Activated CD4-positive, alpha-beta T cell treated with anti-CD3 and anti-CD28 coated beads, Interleukin-2, amount 10 ng/mL, durations not matched to agents 24 days and 14 days (primary cell): Measurements from ENCODE around the gene PRPF6. TPM values are rescaled to one million over a fixed set of nuclear protein-coding genes. Genes with fewer than 3 reads are reported as not detected.
A peak's percentile ranks its signal among the peaks of the same experiment; 100 is the strongest.
"Not testable (repeated sequence)": the region's sequence is repeated elsewhere in the genome, so short reads cannot be mapped to it uniquely, and the experiment has no call there.

ENCODE experiments used
- DNase-seq: peaks from one replicate; pipeline ENCODE4 v3.0.0; 2022
- H3K27ac Mint-ChIP-seq: one replicate; pipeline ENCODE4 v1.8.0; 2022; ENCODE audit warnings: mild to moderate bottlenecking, mixed read lengths
- H3K27me3 Mint-ChIP-seq: one replicate; pipeline ENCODE4 v1.8.0; 2022; ENCODE audit warnings: mixed read lengths
- H3K36me3 Mint-ChIP-seq: one replicate; pipeline ENCODE4 v1.8.0; 2022; ENCODE audit warnings: low read depth, mild to moderate bottlenecking, mixed read lengths
- H3K4me1 Mint-ChIP-seq: one replicate; pipeline ENCODE4 v1.8.0; 2021; ENCODE audit warnings: mixed read lengths
- H3K4me3 Mint-ChIP-seq: one replicate; pipeline ENCODE4 v1.8.0; 2022; ENCODE audit warnings: mild to moderate bottlenecking, moderate library complexity, mixed read lengths
- H3K9me3 Mint-ChIP-seq: one replicate; pipeline ENCODE4 v1.8.0; 2021; ENCODE audit warnings: mixed read lengths
- intact Hi-C: fragments of 100-400 bp; cut with micrococcal nuclease; formaldehyde crosslinking; loops from one replicate; pipeline ENCODE4 v1.15.1; 2023
- total RNA-seq: library from RNA; stranded (reverse); gene quantifications from 2 replicates; pipeline ENCODE4 v1.2.3, GENCODE V29; 2022

Gene PRPF6
- total RNA-seq, 1 donor from 2014 or later: 79.5 TPM

DNA sequence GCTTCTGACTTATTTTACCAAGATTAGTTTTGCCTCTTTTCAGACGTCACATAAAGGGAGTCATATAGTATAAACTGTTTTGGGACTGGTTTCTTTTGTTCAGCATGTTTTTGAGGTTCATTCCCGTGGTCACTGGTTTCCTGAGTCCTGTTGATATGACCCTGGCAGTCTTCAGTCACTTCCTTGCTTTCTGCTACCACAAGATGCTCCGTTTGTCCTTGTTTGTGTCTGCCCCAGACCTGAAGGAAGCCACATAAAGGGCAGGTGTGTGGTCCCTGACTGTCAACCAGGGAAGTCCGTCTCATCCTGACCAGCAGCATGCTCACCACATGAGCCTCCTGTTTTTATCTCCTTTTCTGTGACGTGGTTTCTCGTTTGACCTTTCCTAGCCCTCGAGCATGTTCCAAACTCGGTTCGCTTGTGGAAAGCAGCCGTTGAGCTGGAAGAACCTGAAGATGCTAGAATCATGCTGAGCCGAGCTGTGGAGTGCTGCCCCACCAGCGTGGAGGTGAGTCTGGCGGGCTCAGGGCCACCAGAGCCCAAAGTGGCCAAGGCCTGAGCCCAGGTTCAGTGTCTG, 29.0 kb downstream of the PRPF6 start:
- Mint-ChIP-seq H3K4me3 (peak overlapping the region; percentile 10), H3K27ac (peak overlapping the region; percentile 52), H3K36me3 (peaks cover 72% of the 10 kb centered on the region), H3K27me3 (no peaks in the 10 kb centered on the region), H3K4me1 (peaks cover 35% of the 10 kb centered on the region), H3K9me3 (no peaks in the 10 kb centered on the region)
- intact Hi-C loops: no loop called here
- DNase-seq: peak; percentile 73

DNA sequence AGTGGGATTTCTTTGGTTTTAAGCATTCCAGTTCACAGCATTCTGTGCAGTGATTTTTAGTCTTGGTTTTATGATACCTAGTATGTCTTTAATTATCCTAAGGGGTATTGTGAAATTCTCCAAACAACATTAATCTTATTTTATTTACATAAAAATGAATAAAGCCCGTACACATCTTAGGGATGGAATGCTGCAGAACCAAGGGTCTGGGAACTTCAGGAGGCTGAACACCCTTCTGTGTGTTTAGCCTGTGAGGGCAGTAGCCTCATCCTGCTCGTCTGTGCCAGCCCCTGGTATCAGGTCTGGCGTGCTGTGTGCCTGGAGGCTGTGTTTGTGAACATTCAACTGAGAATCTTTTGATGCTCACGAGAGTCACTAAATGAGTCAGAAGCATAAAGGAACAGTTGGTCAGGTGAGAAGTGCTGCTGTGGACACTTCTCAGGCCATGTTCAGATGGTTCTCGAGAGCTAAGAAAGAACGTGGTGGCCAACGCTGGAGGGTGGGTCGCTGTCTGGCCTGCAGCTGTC, 29.8 kb downstream of the PRPF6 start:
- intact Hi-C loops: no loop called here
- DNase-seq: peak; percentile 63
- H3K36me3 Mint-ChIP-seq: peaks cover 70% of the 10 kb centered on the region
- peaks cover 38% of the 10 kb centered on the region for H3K4me1 Mint-ChIP-seq
- no peak overlapping the region for H3K4me3 Mint-ChIP-seq
- peak overlapping the region; percentile 74 for H3K27ac Mint-ChIP-seq
- H3K9me3 Mint-ChIP-seq: no peaks in the 10 kb centered on the region
- H3K27me3 Mint-ChIP-seq: no peaks in the 10 kb centered on the region

DNA sequence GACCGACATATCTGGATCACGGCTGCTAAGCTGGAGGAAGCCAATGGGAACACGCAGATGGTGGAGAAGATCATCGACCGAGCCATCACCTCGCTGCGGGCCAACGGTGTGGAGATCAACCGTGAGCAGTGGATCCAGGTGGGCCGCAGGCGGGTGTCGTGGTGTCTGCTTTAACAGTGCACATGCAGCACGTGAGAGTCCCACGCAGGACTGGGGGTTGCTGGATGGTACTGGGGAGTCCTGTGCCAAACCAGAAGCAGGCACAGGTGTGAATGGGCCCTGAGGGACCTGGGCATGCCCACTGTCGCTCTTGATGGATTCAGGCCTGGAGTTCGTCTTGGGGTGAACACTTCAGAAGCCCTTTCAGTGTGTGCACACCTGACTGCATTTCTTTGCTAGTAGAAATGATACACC, 30.4 kb downstream of the PRPF6 start:
- Mint-ChIP-seq H3K9me3 (no peaks in the 10 kb centered on the region), H3K4me3 (no peak overlapping the region), H3K4me1 (peaks cover 38% of the 10 kb centered on the region), H3K27me3 (no peaks in the 10 kb centered on the region), H3K36me3 (peaks cover 68% of the 10 kb centered on the region), H3K27ac (peak overlapping the region; percentile 74)
- intact Hi-C loops: no loop called here
- peak; percentile 67 for DNase-seq

DNA sequence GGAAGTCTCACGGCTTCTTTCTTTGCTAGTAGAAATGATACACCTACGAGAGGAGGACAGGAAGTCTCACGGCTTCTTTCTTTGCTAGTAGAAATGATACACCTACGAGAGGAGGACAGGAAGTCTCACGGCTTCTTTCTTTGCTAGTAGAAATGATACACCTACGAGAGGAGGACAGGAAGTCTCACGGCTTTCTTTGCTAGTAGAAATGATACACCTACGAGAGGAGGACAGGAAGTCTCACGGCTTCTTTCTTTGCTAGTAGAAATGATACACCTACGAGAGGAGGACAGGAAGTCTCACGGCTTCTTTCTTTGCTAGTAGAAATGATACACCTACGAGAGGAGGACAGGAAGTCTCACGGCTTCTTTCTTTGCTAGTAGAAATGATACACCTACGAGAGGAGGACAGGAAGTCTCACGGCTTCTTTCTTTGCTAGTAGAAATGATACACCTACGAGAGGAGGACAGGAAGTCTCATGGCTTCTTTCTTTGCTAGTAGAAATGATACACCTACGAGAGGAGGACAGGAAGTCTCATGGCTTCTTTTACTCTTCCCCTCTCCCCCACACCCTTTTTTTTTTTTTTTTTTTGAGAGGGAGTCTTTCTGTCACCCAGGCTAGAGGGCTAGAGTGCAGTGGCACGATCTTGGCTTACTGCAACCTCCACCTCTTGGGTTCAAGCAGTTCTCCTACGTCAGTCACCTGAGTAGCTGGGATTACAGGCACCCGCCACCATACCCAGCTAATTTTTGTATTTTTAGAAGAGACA, 31.6 kb downstream of the PRPF6 start:
- Mint-ChIP-seq H3K4me1 (peaks cover 38% of the 10 kb centered on the region), H3K36me3 (peaks cover 61% of the 10 kb centered on the region), H3K4me3 (peak overlapping the region; percentile 55), H3K27ac (peak overlapping the region; percentile 94)
- DNase-seq, intact Hi-C loops, H3K27me3 Mint-ChIP-seq, H3K9me3 Mint-ChIP-seq: not testable (repeated sequence)

DNA sequence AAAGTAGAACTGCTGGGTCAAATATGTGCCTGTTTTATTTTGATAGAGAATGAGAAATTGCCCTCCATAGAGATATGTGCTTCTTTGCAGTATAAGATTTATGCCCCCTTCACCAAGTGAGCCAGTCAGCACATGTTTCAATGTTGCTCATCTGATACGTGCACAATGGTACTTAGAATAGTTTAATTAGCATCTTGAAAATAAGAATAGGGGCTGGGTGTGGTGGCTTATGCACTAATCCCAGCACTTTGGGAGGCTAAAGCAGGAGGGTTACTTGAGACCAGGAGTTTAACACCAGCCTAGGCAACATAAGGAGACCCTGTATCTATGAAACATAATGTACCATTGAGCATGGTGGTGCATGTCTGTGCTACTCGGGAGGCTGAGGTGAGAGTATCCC, 34.7 kb downstream of the PRPF6 start:
- Mint-ChIP-seq H3K9me3 (no peaks in the 10 kb centered on the region), H3K4me3 (no peak overlapping the region)
- intact Hi-C loops: no loop called here

DNA sequence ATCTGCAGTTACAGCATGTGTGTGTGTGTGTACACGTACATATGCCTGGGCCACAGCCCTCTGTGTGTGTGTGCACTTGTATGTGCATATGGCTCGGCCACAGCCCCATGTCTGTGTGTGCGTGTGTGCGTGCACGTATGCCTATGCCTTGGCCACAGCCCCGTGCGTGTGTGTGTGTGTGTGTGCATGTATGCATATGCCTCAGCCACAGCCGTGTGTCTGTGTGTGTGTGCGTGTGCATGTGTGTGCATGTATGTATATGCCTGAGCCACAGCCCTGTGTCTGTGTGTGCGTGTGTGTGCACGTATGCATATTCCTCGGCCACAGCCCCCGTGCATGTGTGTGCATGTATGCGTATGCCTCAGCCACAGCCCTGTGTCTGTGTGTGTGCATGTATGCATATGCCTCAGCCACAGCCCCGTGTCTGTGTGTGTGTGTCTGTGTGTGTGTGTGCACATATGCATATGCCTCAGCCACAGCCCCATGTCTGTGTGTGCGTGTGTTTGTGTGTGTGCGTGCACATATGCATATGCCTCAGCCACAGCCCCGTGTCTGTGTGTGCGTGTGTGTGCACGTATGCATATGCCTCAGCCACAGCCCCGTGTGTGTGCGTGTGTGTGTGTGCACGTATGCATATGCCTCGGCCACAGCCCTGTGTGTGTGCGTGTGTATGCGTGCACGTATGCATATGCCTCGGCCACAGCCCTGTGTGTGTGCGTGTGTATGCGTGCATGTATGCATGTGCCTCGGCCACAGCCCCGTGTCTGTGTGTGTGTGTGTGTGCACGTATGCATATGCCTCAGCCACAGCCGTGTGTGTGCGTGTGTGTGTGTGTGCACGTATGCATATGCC, 40.4 kb downstream of the PRPF6 start:
- no peak overlapping the region for H3K27ac Mint-ChIP-seq
- no peak for DNase-seq
- no peaks in the 10 kb centered on the region for H3K27me3 Mint-ChIP-seq
- no peak overlapping the region for H3K4me3 Mint-ChIP-seq
- intact Hi-C loops: no loop called here
- no peaks in the 10 kb centered on the region for H3K9me3 Mint-ChIP-seq
- no peaks in the 10 kb centered on the region for H3K4me1 Mint-ChIP-seq
- peaks cover 65% of the 10 kb centered on the region for H3K36me3 Mint-ChIP-seq

More for the DNA sequence above, 34.7 kb downstream of the PRPF6 start:
- Mint-ChIP-seq H3K4me1 (peaks cover 22% of the 10 kb centered on the region), H3K36me3 (peaks cover 54% of the 10 kb centered on the region), H3K27ac (peak overlapping the region; percentile 20), H3K27me3 (no peaks in the 10 kb centered on the region)
- DNase-seq: no peak

DNA sequence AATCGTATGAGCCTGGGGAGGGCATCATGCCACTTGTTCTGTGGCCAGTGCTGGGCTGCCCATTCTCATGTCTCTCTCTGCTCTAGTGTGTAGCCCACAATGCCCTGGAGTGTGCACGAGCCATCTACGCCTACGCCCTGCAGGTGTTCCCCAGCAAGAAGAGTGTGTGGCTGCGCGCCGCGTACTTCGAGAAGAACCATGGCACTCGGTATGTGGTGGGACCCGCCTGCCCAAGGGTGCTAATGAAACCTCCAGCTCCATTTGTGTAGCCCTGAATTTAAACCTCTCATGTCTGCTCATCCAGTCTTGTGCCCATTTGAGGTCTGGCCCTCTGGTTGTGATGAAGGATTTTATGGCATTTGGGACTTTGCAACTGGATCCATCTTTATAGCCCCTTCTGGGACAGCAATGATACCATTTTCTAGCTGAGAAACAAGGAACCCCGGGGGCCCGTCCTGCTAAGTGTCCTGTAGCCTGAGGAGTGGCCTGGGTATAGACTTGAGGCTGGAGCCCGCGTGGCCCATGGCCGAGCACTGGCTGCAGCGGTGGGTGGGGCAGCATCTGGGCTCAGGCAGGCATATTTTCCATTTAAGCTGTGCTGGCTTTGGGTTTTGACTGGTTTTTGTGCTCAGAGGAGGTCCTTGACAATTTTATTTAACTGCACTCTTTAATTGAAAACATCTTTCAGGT, 41.9 kb downstream of the PRPF6 start:
- Mint-ChIP-seq H3K36me3 (peaks cover 63% of the 10 kb centered on the region), H3K4me1 (no peaks in the 10 kb centered on the region), H3K4me3 (no peak overlapping the region), H3K27ac (no peak overlapping the region), H3K9me3 (no peaks in the 10 kb centered on the region), H3K27me3 (no peaks in the 10 kb centered on the region)
- DNase-seq: no peak
- intact Hi-C loops: no loop called here

DNA sequence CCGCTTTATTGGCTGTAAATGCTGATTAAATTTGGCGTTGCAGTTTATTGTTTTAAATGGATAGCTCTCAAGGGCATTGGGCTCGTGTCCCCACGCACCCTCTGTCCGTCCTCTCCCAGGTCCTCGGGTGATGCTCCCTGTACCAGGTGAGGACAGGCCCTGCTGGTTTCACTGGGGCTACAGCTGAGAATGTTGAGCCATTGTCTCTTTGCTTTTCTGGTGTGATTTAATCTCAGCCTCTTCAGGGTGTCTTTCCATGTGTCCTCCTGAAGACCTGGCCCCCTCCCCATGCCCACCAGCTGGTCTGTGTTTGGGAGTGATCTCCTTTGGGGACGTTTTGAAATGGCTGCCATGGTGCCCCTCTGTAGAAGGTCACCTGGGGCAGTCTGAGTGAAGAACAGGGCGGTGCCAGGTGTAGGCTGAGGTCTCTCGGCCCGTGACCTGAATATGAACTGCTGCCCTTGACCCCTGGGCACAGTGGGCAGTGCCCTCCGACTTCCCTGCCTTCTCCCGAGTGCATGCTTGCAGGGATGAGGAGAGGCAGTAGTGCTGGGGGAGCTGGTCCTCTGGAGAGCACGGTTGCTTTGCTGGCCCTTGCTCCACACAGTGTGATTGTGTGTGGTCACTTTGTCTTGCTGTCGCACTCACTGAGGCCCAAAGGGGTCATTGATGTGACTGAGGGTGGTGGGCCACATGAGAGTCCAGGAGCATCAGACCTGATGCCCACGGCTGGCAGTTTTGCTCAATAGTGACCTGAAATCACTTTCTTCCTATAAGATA, 42.6 kb downstream of the PRPF6 start:
- H3K27ac Mint-ChIP-seq: no peak overlapping the region
- H3K27me3 Mint-ChIP-seq: no peaks in the 10 kb centered on the region
- peaks cover 63% of the 10 kb centered on the region for H3K36me3 Mint-ChIP-seq
- no peaks in the 10 kb centered on the region for H3K4me1 Mint-ChIP-seq
- intact Hi-C loops: no loop called here
- no peaks in the 10 kb centered on the region for H3K9me3 Mint-ChIP-seq
- DNase-seq: no peak
- H3K4me3 Mint-ChIP-seq: no peak overlapping the region

DNA sequence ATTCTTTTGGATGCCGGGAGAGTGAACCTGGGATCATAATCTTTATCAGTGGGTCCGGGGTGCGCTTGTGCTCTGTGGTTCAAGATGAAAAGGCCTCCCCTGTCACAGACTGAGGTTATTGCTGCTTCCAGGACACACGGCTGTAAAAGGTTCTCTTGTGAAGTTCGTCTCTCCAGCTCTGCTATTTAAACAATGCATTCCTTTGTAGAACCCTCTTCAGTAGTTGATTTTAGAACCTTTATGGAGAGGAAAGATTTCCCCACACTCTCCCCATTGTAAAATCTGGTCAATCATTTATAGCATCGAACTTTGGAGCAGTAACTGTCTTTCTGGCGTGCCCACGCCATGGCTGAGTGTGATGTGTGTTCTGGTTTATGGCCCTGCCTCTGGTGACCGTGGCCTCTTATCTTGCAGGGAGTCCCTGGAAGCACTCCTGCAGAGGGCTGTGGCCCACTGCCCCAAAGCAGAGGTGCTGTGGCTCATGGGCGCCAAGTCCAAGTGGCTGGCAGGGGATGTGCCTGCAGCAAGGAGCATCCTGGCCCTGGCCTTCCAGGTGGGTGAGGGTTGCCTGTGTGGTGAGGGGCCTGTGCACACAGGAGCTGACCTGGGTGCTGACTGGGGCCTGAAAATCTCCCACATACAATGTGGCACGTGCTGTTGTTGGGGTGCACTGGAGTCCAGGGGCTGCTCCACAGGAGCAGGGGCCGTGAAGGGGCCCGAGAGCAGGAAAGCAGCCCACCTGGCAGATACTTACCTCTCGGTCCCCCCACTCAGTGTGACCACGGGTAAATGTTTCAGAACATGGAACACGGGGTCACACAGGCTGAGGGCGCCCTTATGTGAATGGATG, 43.4 kb downstream of the PRPF6 start:
- Mint-ChIP-seq H3K4me1 (no peaks in the 10 kb centered on the region), H3K27ac (no peak overlapping the region), H3K4me3 (no peak overlapping the region), H3K9me3 (no peaks in the 10 kb centered on the region), H3K27me3 (no peaks in the 10 kb centered on the region), H3K36me3 (peaks cover 61% of the 10 kb centered on the region)
- no peak for DNase-seq
- intact Hi-C loops: no loop called here

DNA sequence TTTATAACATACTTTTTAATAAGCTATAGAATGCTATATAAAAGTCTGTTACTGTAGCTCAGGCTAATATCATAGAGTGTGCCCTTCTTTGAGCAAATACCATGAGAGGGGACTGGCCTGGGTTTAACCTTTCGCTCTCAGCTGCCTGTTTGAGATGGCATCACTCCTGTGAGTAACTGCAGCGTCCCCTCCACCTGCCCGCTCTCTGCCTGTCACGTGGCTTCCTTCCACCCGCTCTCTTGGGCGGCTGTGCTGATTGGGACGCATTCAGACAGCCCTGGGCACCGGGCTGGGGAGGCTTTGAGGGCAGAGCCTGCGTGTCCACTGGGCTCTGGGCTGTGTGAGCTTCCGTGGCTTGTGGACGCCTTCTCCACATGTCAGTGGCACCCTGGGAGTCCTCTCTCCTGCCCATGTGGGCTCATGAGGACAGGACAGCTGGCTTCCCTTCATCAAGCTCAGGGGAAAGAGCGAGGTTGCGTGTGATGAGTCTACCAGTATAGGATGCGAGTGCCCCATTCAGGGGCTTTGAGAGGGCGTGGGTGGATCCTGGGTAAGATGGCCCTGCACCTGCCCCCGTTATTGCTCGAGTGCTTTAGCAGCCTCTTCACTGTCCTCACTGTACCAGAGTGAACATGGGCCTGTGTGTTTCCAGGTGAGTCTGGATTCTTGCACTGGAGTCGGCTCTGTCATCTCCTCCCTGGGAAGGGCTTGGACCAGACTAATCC, 44.3 kb downstream of the PRPF6 start:
- no peaks in the 10 kb centered on the region for H3K27me3 Mint-ChIP-seq
- no peak for DNase-seq
- H3K36me3 Mint-ChIP-seq: peaks cover 61% of the 10 kb centered on the region
- no peaks in the 10 kb centered on the region for H3K4me1 Mint-ChIP-seq
- no peak overlapping the region for H3K27ac Mint-ChIP-seq
- intact Hi-C loops: no loop called here
- H3K4me3 Mint-ChIP-seq: no peak overlapping the region
- no peaks in the 10 kb centered on the region for H3K9me3 Mint-ChIP-seq

DNA sequence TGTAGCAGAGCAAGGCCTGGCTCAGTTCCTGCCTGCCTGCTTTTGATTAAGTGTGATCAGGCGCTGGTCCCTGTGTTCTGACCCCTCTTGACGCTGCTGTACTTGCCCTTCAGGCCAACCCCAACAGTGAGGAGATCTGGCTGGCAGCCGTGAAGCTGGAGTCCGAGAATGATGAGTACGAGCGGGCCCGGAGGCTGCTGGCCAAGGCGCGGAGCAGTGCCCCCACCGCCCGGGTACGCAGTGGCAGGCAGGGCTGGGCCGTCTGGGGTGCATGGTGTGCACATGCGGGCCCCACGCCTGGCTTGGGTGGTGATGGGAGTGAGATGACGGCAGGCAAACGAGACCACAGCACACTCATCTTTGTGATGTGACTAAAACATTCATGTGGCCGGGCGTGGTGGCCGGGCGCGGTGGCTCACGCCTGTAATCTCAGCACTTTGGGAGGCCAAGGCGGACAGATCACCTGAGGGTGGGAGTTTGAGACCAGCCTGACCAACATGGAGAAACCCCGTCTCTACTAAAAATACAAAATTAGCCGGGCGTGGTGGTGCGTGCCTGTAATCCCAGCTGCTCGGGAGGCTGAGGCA, 45.0 kb downstream of the PRPF6 start:
- DNase-seq: no peak
- H3K27me3 Mint-ChIP-seq: no peaks in the 10 kb centered on the region
- intact Hi-C loops: no loop called here
- H3K4me3 Mint-ChIP-seq: no peak overlapping the region
- peaks cover 65% of the 10 kb centered on the region for H3K36me3 Mint-ChIP-seq
- H3K4me1 Mint-ChIP-seq: no peaks in the 10 kb centered on the region
- no peak overlapping the region for H3K27ac Mint-ChIP-seq
- H3K9me3 Mint-ChIP-seq: no peaks in the 10 kb centered on the region
